PC-9 (cell line): ENCODE results near the gene DACH1. TPM values are rescaled to one million over a fixed set of nuclear protein-coding genes. Genes with fewer than 3 reads are reported as not detected.

Experiments used
- BruUV-seq: library from RNA; stranded (reverse); fragments of 400-500 nt; replicated peaks from 2 replicates; lab custom pipeline; 2021; lab: Mats Ljungman, UMichigan
- CTCF ChIA-PET: fragments of 300-600 bp; sonication (Branson Sonifier 250); formaldehyde crosslinking; loops from one replicate; lab custom pipeline; 2022; ENCODE audit warnings: antibody characterized with exemption; lab: Charles Lee
- POLR2A ChIA-PET: fragments of 300-600 bp; sonication (Branson Sonifier 250); formaldehyde crosslinking; loops from one replicate; lab custom pipeline; 2022; ENCODE audit warnings: antibody characterized with exemption; ENCODE audit not compliant: unreplicated experiment; lab: Charles Lee
- DNase-seq, 2 experiments: peaks; one replicate each; pipeline versions ENCODE4 v3.0.0 to v3.0.0-alpha.2; 2015 to 2022; ENCODE audit warnings: mixed read lengths in 1 of 2
- H2AFZ ChIP-seq: fragments of 200-600 bp; sonication (generic); 2 replicates; pipeline ENCODE4 v1.8.1; 2017; ENCODE audit warnings: antibody characterized with exemption
- H3F3A ChIP-seq: fragments of 200-600 bp; sonication (generic); 2 replicates; pipeline ENCODE4 v1.8.1; 2017; ENCODE audit warnings: antibody characterized with exemption, mild to moderate bottlenecking, low read depth; ENCODE audit not compliant: insufficient read depth
- H3K27ac ChIP-seq: fragments of 200-600 bp; sonication (generic); 2 replicates; pipeline ENCODE4 v1.6.1; 2016; ENCODE audit warnings: mixed run types
- H3K27me3 ChIP-seq: fragments of 200-600 bp; sonication (generic); 2 replicates; pipeline ENCODE4 v1.6.1; 2016; ENCODE audit warnings: low read depth, mixed run types; ENCODE audit not compliant: insufficient read depth
- H3K36me3 ChIP-seq: fragments of 200-600 bp; sonication (generic); 2 replicates; pipeline ENCODE4 v1.6.1; 2016; ENCODE audit warnings: low read depth, mixed run types
- H3K4me1 ChIP-seq: fragments of 200-600 bp; sonication (generic); replicated peaks from 2 replicates; pipeline ENCODE4 v1.6.1; 2016; ENCODE audit warnings: mixed run types; ENCODE audit not compliant: insufficient read depth
- H3K4me2 ChIP-seq: fragments of 200-600 bp; sonication (generic); 2 replicates; pipeline ENCODE4 v1.6.1; 2017; ENCODE audit warnings: mixed run types
- H3K4me3 ChIP-seq: fragments of 200-600 bp; sonication (generic); 2 replicates; pipeline ENCODE4 v1.6.1; 2016; ENCODE audit warnings: mixed run types
- H3K79me2 ChIP-seq: fragments of 200-600 bp; sonication (generic); 2 replicates; pipeline ENCODE4 v1.6.1; 2017; ENCODE audit warnings: low read depth, mixed run types
- H3K9me2 ChIP-seq: fragments of 200-600 bp; sonication (generic); 2 replicates; pipeline ENCODE4 v1.8.1; 2017; ENCODE audit warnings: mild to moderate bottlenecking; ENCODE audit not compliant: insufficient read depth
- H3K9me3 ChIP-seq: fragments of 200-600 bp; sonication (generic); 2 replicates; pipeline ENCODE4 v1.8.1; 2016; ENCODE audit warnings: low read depth; ENCODE audit not compliant: insufficient read depth
- H4K20me1 ChIP-seq: fragments of 200-600 bp; sonication (generic); 2 replicates; pipeline ENCODE4 v1.8.1; 2017; ENCODE audit not compliant: insufficient read depth
- EZH2 ChIP-seq: fragments of 200-600 bp; sonication (generic); IDR thresholded peaks from 2 replicates; pipeline ENCODE4 v1.8.0; 2017; ENCODE audit warnings: antibody characterized with exemption, low read depth
- intact Hi-C: fragments of 100-400 bp; cut with micrococcal nuclease; formaldehyde crosslinking; loops from one replicate; pipeline ENCODE4 v1.10.0; 2022; ENCODE audit not compliant: unreplicated experiment
- total RNA-seq: library from RNA; stranded (reverse); gene quantifications from 2 replicates; pipeline ENCODE4 v1.2.3, GENCODE V29; 2021
- TF ChIP-seq, protein P1 (sequence below): fragments of 200-600 bp; sonication (generic); conservative IDR thresholded peaks from 2 replicates; pipeline ENCODE4 v1.6.1; 2017; ENCODE audit warnings: mixed run types, antibody characterized with exemption, mild to moderate bottlenecking, moderate library complexity

DACH1 gene
- total RNA-seq, 1 experiment from 2014 or later: 1.5 TPM

- no peak overlapping the region for H2AFZ ChIP-seq
- POLR2A ChIA-PET: no interaction called here
- no peaks in the 10 kb centered on the region for H3F3A ChIP-seq
- no peaks in the 10 kb centered on the region for H3K4me1 ChIP-seq
- H3K27me3 ChIP-seq: no peaks in the 10 kb centered on the region
- BruUV-seq: no TSS peak
- no peaks in the 10 kb centered on the region for H3K36me3 ChIP-seq
- H3K4me2 ChIP-seq: no peak overlapping the region
- no peaks in the 10 kb centered on the region for H3K9me3 ChIP-seq
- H3K79me2 ChIP-seq: no peaks in the 10 kb centered on the region
- H4K20me1 ChIP-seq: no peaks in the 10 kb centered on the region
- CTCF ChIA-PET: no interaction called here
- intact Hi-C loops: no loop called here
- H3K9me2 ChIP-seq: no peaks in the 10 kb centered on the region
- no peak for DNase-seq
- no peak overlapping the region for H3K4me3 ChIP-seq
- TF ChIP-seq, protein P1, sequence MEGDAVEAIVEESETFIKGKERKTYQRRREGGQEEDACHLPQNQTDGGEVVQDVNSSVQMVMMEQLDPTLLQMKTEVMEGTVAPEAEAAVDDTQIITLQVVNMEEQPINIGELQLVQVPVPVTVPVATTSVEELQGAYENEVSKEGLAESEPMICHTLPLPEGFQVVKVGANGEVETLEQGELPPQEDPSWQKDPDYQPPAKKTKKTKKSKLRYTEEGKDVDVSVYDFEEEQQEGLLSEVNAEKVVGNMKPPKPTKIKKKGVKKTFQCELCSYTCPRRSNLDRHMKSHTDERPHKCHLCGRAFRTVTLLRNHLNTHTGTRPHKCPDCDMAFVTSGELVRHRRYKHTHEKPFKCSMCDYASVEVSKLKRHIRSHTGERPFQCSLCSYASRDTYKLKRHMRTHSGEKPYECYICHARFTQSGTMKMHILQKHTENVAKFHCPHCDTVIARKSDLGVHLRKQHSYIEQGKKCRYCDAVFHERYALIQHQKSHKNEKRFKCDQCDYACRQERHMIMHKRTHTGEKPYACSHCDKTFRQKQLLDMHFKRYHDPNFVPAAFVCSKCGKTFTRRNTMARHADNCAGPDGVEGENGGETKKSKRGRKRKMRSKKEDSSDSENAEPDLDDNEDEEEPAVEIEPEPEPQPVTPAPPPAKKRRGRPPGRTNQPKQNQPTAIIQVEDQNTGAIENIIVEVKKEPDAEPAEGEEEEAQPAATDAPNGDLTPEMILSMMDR: no peak
- TF ChIP-seq EZH2: no peak
- no peak overlapping the region for H3K27ac ChIP-seq
These were observed 350.0 kb downstream of the DACH1 start for GRCh38 chr13:71517004-71517403.

DNA sequence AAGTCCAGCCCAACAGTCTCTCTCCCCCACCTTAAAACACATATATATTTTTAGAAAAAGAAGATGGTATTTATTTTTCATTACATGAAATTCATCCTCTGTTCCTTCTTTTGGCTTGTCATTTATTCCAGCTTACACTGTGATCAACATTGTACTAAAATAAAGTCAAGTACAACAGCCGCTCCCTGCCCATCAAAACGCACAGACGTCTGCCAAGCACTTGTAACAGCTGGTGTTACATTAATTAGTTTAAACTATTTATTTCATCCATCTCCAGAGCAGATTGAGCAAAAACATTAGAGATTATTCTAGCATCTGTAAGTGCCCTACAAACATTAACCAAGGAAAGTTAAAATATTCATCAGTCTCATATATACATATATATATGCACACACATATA, 350.5 kb downstream of the DACH1 start:
- Histone ChIP-seq H3K27me3 (no peaks in the 10 kb centered on the region), H3F3A (no peaks in the 10 kb centered on the region), H3K36me3 (no peaks in the 10 kb centered on the region), H3K9me3 (no peaks in the 10 kb centered on the region), H3K4me3 (no peak overlapping the region), H3K4me1 (no peaks in the 10 kb centered on the region), H3K79me2 (no peaks in the 10 kb centered on the region), H3K27ac (no peak overlapping the region), H3K4me2 (no peak overlapping the region), H4K20me1 (no peaks in the 10 kb centered on the region), H3K9me2 (no peaks in the 10 kb centered on the region), H2AFZ (no peak overlapping the region)
- TF ChIP-seq EZH2: no peak
- TF ChIP-seq, protein P1: no peak
- POLR2A ChIA-PET: no interaction called here
- intact Hi-C loops: no loop called here
- CTCF ChIA-PET: no interaction called here
- BruUV-seq: no TSS peak
- DNase-seq: no peak

GRCh38 chr13:71515744-71516038, 351.3 kb downstream of the DACH1 start:
- Histone ChIP-seq H3K9me2 (no peaks in the 10 kb centered on the region), H3K4me1 (no peaks in the 10 kb centered on the region), H3K79me2 (no peaks in the 10 kb centered on the region), H3K9me3 (no peaks in the 10 kb centered on the region), H3K4me3 (no peak overlapping the region), H3K27me3 (no peaks in the 10 kb centered on the region), H3K27ac (no peak overlapping the region), H3K36me3 (no peaks in the 10 kb centered on the region), H2AFZ (no peak overlapping the region), H3F3A (no peaks in the 10 kb centered on the region), H3K4me2 (no peak overlapping the region), H4K20me1 (no peaks in the 10 kb centered on the region)
- intact Hi-C loops: no loop called here
- no peak for DNase-seq
- TF ChIP-seq EZH2: no peak
- TF ChIP-seq, protein P1: no peak
- ChIA-PET POLR2A (no interaction called here), CTCF (no interaction called here)
- no TSS peak for BruUV-seq
